GM19468 (cell line): ENCODE data around the gene UBAP1L.
A peak's percentile ranks its signal among the peaks of the same experiment; 100 is the strongest.
"Not testable (repeated sequence)": the region's sequence is repeated elsewhere in the genome, so short reads cannot be mapped to it uniquely, and the experiment has no call there.

Source experiments
- ATAC-seq: cut with Tn5 transposase; IDR thresholded peaks from one replicate; pipeline ENCODE4 v1.9.1; 2021; ENCODE audit warnings: mild to moderate bottlenecking, moderate library complexity, moderate number of reproducible peaks; ENCODE audit not compliant: unreplicated experiment; ENCODE audit errors: extremely low read depth

Gene UBAP1L

DNA sequence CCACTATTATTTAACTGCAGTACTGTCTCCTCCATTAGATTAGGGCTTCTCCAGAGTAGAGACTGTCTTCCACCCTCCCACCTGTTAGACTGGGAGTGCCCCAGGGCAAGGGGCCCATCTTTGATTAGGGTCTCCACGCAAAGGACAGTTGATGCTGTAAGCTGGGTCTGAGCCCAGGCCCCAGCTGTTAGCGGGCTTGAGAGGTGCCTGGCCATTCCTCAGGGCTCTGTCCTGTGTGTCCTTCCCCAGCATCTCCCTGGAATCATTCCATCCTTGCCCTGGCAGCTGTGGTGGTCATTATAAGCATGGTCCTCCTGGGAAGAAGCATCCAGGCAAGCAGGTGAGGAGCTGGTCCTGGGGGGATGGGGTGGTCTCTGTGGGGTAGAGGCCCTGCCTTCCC lies 63.7 kb downstream of the UBAP1L start:
- ATAC-seq = no peak

- no peak for ATAC-seq
These were observed 64.7 kb downstream of the UBAP1L start for GRCh38 chr15:65050270-65050669.

GRCh38 chr15:65049418-65049840 lies 65.6 kb downstream of the UBAP1L start:
- ATAC-seq = peak; percentile 71

DNA sequence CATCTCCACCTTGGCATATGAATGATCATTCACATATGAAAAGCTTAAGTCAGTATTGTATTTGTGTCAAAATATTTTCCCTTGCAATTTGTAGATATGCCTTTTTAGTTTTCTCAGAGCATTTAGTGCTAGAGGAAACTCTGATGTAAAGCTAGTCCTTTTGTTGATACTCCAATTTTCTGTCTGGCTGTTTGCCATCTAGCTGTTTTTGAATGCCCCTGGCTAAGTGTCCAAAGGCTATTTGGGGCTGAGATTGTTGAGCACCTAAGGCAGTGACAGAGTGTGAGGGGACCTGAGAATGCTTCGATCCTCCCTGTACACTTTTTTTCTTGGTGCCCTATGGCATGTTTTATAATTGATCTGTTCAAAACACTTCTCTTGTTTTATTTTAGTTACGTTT lies 66.8 kb downstream of the UBAP1L start:
- ATAC-seq = no peak

- ATAC-seq = no peak
These were observed 70.1 kb downstream of the UBAP1L start, which contains the start of gene SLC51B for GRCh38 chr15:65044724-65045481. SLC51B (plus strand) TSS chr15:65045387; CDS start chr15:65050005, 4,618 bp downstream.

- ATAC-seq = not testable (repeated sequence)
These were observed 70.8 kb downstream of the UBAP1L start for GRCh38 chr15:65044218-65044617.

- ATAC-seq = no peak
These were observed 72.1 kb downstream of the UBAP1L start for GRCh38 chr15:65042776-65043327.
